ENCODE measurements around the gene ACOT11.

DNA sequence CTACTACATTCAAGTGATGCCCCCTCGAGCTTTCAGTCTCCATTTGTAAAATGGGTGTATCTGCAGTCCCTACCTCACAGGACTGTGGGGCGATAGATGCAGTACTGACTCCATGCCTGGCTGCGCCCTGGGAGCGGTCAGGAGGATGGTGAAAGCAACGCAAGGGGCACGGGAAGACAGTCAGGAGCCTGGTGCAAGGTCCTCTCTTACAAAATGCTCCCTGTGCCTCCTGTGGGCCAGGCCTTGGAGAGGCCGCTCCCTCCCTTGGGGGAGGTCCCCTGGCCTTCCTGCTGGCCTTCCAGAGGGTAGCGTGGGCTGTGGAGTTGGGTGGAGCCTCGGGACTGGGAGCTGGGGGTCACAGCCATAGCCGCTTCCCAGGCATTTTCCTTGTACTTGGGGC, 53.7 kb downstream of the ACOT11 start:
- TF ChIP-seq PHB2 (IDR thresholded peaks at IDR 0.05; ENCODE audit: partially characterized antibody): no peak
- TF ChIP-seq ZBTB43 (CRISPR knock-in tag; conservative IDR thresholded peaks at IDR 0.05): no peak
- TF ChIP-seq ZNF512 (CRISPR knock-in tag; IDR thresholded peaks at IDR 0.05): no peak

All from HepG2 (cell line).